Measurements from ENCODE around the gene CUL7.

DNA sequence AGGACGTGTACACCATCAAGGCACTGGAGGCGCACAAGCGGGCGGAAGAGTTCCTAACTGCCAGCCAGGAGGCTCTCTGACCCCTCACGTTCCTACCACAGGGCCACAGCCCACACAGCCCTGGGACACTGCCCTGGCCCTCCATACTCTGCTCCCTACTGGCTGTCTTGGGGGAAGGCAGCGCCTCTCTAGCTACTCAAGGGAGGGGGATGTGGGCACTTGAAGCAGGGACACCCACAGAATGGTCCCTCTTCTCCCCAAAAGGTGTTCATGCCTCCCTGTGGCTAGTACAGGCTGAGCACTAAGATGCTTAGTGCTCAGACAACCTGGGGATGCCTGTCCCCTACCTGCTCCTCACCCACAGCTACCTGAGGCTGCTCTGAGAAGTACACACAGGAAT lies 42.4 kb downstream of the CUL7 start:
- TF ChIP-seq, protein P1, sequence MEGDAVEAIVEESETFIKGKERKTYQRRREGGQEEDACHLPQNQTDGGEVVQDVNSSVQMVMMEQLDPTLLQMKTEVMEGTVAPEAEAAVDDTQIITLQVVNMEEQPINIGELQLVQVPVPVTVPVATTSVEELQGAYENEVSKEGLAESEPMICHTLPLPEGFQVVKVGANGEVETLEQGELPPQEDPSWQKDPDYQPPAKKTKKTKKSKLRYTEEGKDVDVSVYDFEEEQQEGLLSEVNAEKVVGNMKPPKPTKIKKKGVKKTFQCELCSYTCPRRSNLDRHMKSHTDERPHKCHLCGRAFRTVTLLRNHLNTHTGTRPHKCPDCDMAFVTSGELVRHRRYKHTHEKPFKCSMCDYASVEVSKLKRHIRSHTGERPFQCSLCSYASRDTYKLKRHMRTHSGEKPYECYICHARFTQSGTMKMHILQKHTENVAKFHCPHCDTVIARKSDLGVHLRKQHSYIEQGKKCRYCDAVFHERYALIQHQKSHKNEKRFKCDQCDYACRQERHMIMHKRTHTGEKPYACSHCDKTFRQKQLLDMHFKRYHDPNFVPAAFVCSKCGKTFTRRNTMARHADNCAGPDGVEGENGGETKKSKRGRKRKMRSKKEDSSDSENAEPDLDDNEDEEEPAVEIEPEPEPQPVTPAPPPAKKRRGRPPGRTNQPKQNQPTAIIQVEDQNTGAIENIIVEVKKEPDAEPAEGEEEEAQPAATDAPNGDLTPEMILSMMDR (IDR thresholded peaks at IDR 0.05 in 4 of 5, conservative IDR thresholded peaks at IDR 0.05 in 1 of 5), result no peak
- no peak for TF ChIP-seq POLR2A (IDR thresholded peaks at IDR 0.05)
